A673 (cell line): Measurements from ENCODE around the gene BMF.

Experiments
- CTCF ChIP-seq: fragments of 300-800, 200-600 bp; sonication (generic); conservative IDR thresholded peaks from 2 replicates; pipeline ENCODE4 v1.5.1; 2017; ENCODE audit warnings: low read depth, mild to moderate bottlenecking, antibody characterized with exemption, low read length, moderate library complexity, mixed read lengths
- EZH2 ChIP-seq: fragments of 200-600 bp; sonication (generic); IDR thresholded peaks from 2 replicates; pipeline ENCODE4 v1.6.1; 2017; ENCODE audit warnings: borderline replicate concordance, low read depth, mild to moderate bottlenecking, mixed read lengths, antibody characterized with exemption, low read length; ENCODE audit not compliant: poor library complexity, severe bottlenecking

- TF ChIP-seq CTCF (no peak), EZH2 (no peak)
Measured at GRCh38 chr15:40087068-40087810, 21.4 kb downstream of the BMF start.
